Activated B cell treated with CpG ODN at 0.5 μM for 24 hours (primary cell): ENCODE results near the gene DAGLA. TPM values are rescaled to one million over a fixed set of nuclear protein-coding genes. Genes with fewer than 3 reads are reported as not detected.

Experiments
- ATAC-seq: fragments of 200-7000 bp; cut with Tn5 transposase; one replicate; pipeline ENCODE4 v1.10.0; 2021; ENCODE audit warnings: low read depth, mild to moderate bottlenecking, moderate library complexity
- CTCF ChIA-PET: fragments of 350-600 bp; sonication (Branson Sonifier 250); formaldehyde crosslinking; loops from one replicate; lab custom pipeline; 2021; ENCODE audit warnings: antibody characterized with exemption; lab: Charles Lee
- POLR2A ChIA-PET: fragments of 350-600 bp; sonication (Branson Sonifier 250); formaldehyde crosslinking; loops from one replicate; lab custom pipeline; 2021; ENCODE audit warnings: antibody characterized with exemption; lab: Charles Lee
- DNase-seq: peaks from one replicate; pipeline ENCODE4 v3.0.0; 2022
- H3K27ac Mint-ChIP-seq: one replicate; pipeline ENCODE4 v1.8.0; 2020; ENCODE audit warnings: mixed read lengths
- H3K27me3 Mint-ChIP-seq: one replicate; pipeline ENCODE4 v1.8.0; 2021; ENCODE audit warnings: mixed read lengths
- H3K36me3 Mint-ChIP-seq: one replicate; pipeline ENCODE4 v1.8.0; 2021; ENCODE audit warnings: low read depth, mixed read lengths
- H3K4me1 Mint-ChIP-seq: one replicate; pipeline ENCODE4 v1.8.0; 2021; ENCODE audit warnings: mixed read lengths
- H3K4me3 Mint-ChIP-seq: one replicate; pipeline ENCODE4 v1.8.0; 2020; ENCODE audit warnings: mild to moderate bottlenecking, mixed read lengths
- H3K9me3 Mint-ChIP-seq: one replicate; pipeline ENCODE4 v1.8.0; 2020; ENCODE audit warnings: mixed read lengths
- CTCF ChIP-seq: fragments of 200-600 bp; IDR thresholded peaks from one replicate; pipeline ENCODE4 v1.8.0; 2022; ENCODE audit warnings: antibody characterized with exemption, mild to moderate bottlenecking
- intact Hi-C: fragments of 100-400 bp; cut with micrococcal nuclease; formaldehyde crosslinking; loops from one replicate; pipeline ENCODE4 v1.15.1; 2024
- total RNA-seq: library from RNA; stranded (reverse); gene quantifications from 2 replicates; pipeline ENCODE4 v1.2.3, GENCODE V29; 2022

Gene DAGLA
- total RNA-seq, 1 donor from 2014 or later, result not detected

DNA sequence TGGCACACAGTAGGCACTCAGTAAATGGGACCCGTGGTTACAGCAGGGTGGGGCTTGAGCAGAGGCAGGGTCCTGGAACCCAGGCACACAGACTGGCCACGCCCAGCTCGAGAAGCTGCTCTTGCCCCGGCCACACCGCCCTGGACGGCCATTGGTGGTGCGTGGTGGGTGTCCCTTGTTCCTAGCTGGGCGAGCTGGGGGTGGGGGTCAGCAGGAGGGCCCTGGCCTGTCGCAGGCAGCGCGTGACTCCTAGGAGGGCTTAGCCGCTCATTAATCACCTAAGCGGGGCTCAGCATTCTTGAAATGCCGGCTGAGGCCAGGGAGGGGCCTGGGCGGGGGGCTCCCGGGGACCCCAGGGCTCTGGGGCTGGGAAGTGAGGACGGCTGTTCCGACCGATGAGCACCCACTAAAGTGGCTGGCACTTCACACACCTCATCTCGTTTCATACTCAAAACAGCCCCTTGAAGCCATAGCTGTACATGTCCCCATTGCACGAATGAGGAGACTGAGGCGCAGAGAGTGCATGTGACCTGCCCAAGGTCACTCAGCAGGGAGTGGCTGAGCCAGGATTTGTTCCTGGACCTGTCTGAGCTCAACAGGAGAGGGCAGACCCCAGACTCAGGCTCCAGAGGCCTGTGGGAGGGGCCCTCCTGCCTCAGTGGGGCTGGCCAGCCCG lies 83.9 kb downstream of the DAGLA start:
- H3K27me3 Mint-ChIP-seq, result peaks cover 7% of the 10 kb centered on the region

GRCh38 chr11:61764606-61765260 lies 84.5 kb downstream of the DAGLA start:
- ChIA-PET CTCF (no interaction called here), POLR2A (no interaction called here)
- intact Hi-C loops, result no loop called here
- TF ChIP-seq CTCF, result no peak
- Mint-ChIP-seq H3K4me1 (no peaks in the 10 kb centered on the region), H3K27me3 (peaks cover 7% of the 10 kb centered on the region), H3K27ac (no peak overlapping the region), H3K36me3 (no peaks in the 10 kb centered on the region), H3K4me3 (no peak overlapping the region), H3K9me3 (no peaks in the 10 kb centered on the region)
- ATAC-seq (no peak), DNase-seq (no peak)

More for the DNA sequence above, 83.9 kb downstream of the DAGLA start:
- Mint-ChIP-seq H3K4me1 (no peaks in the 10 kb centered on the region), H3K4me3 (no peak overlapping the region), H3K27ac (no peak overlapping the region), H3K36me3 (no peaks in the 10 kb centered on the region), H3K9me3 (no peaks in the 10 kb centered on the region)
- no peak for TF ChIP-seq CTCF
- intact Hi-C loops, result no loop called here
- ChIA-PET POLR2A (no interaction called here), CTCF (no interaction called here)
- ATAC-seq (no peak), DNase-seq (no peak)

- Mint-ChIP-seq H3K36me3 (no peaks in the 10 kb centered on the region), H3K9me3 (no peaks in the 10 kb centered on the region), H3K4me3 (no peak overlapping the region), H3K4me1 (no peaks in the 10 kb centered on the region), H3K27ac (no peak overlapping the region), H3K27me3 (peaks cover 5% of the 10 kb centered on the region)
- POLR2A ChIA-PET, result no interaction called here
- DNase-seq (no peak), ATAC-seq (no peak)
- no peak for TF ChIP-seq CTCF
- CTCF ChIA-PET, result interaction anchor here (1.0 kb wide), 1 partner anchor 12 kb away, joined by 3 read pairs; no protein-coding TSS in a partner anchor
- intact Hi-C loops, result no loop called here
These were observed 85.5 kb downstream of the DAGLA start for GRCh38 chr11:61765550-61766253.

- no peaks in the 10 kb centered on the region for H3K4me1 Mint-ChIP-seq
- no peaks in the 10 kb centered on the region for H3K36me3 Mint-ChIP-seq
- no peak overlapping the region for H3K4me3 Mint-ChIP-seq
- peaks cover 5% of the 10 kb centered on the region for H3K27me3 Mint-ChIP-seq
- TF ChIP-seq CTCF, result no peak
- ATAC-seq (no peak), DNase-seq (no peak)
- ChIA-PET CTCF (interaction anchor here (1.0 kb wide), 1 partner anchor 13 kb away, joined by 3 read pairs; no protein-coding TSS in a partner anchor), POLR2A (no interaction called here)
- H3K27ac Mint-ChIP-seq, result no peak overlapping the region
- intact Hi-C loops, result no loop called here
- H3K9me3 Mint-ChIP-seq, result no peaks in the 10 kb centered on the region
These were observed 86.2 kb downstream of the DAGLA start for GRCh38 chr11:61766353-61766841.
